Fibroblast of lung (primary cell): ENCODE data around the gene EPO. TPM values are rescaled to one million over a fixed set of nuclear protein-coding genes. Genes with fewer than 3 reads are reported as not detected.

ENCODE experiments used
- DNase-seq, 2 donors: peaks; one replicate each; pipeline versions ENCODE4 v3.0.0 to v3.0.0-alpha.2; 2010; ENCODE audit warnings: low read depth in 2 of 2
- H2AFZ ChIP-seq: 2 replicates; pipeline ENCODE4 v1.5.1; 2012; ENCODE audit warnings: low read length, control low read depth, inconsistent platforms
- H3K27ac ChIP-seq: 2 replicates; pipeline ENCODE4 v1.5.1; 2011; ENCODE audit warnings: low read length, control low read depth; ENCODE audit not compliant: insufficient read depth
- H3K27me3 ChIP-seq: 2 replicates; pipeline ENCODE4 v1.5.1; 2011; ENCODE audit warnings: mild to moderate bottlenecking, low read length; ENCODE audit not compliant: control insufficient read depth, insufficient read depth
- H3K36me3 ChIP-seq: 2 replicates; pipeline ENCODE4 v1.5.1; 2011; ENCODE audit warnings: low read length; ENCODE audit not compliant: control insufficient read depth, insufficient read depth
- H3K4me1 ChIP-seq: 2 replicates; pipeline ENCODE4 v1.5.1; 2011; ENCODE audit warnings: low read length; ENCODE audit not compliant: control insufficient read depth, insufficient read depth; ENCODE audit errors: extremely low read depth
- H3K4me2 ChIP-seq: 2 replicates; pipeline ENCODE4 v1.5.1; 2011; ENCODE audit warnings: low read length, control low read depth; ENCODE audit not compliant: insufficient read depth; ENCODE audit errors: extremely low read depth
- H3K4me3 ChIP-seq, 4 experiments: fragments of 200-600 bp in 1 of 4; sonication (generic) in 1 of 4; replicated peaks in 1 of 4; 2 replicates each; pipeline ENCODE4 v1.5.1; 2011 to 2016; ENCODE audit warnings: low read length in 4 of 4, low read depth in 3 of 4, mild to moderate bottlenecking in 3 of 4, control low read depth in 2 of 4, inconsistent platforms in 1 of 4, mixed read lengths in 1 of 4; ENCODE audit not compliant: insufficient read depth in 1 of 4; ENCODE audit errors: control extremely low read depth in 1 of 4
- H3K79me2 ChIP-seq: 2 replicates; pipeline ENCODE4 v1.5.1; 2012; ENCODE audit warnings: mild to moderate bottlenecking, low read length, inconsistent platforms; ENCODE audit not compliant: control insufficient read depth, insufficient read depth
- H3K9ac ChIP-seq: 2 replicates; pipeline ENCODE4 v1.5.1; 2011; ENCODE audit warnings: mild to moderate bottlenecking, low read length, control low read depth; ENCODE audit not compliant: insufficient read depth
- H3K9me3 ChIP-seq: 2 replicates; pipeline ENCODE4 v1.5.1; 2012; ENCODE audit warnings: low read depth, low read length; ENCODE audit not compliant: control insufficient read depth, insufficient read depth
- H4K20me1 ChIP-seq: 2 replicates; pipeline ENCODE4 v1.5.1; 2011; ENCODE audit warnings: low read length; ENCODE audit not compliant: control insufficient read depth, insufficient read depth; ENCODE audit errors: extremely low read depth
- EZH2 ChIP-seq: IDR thresholded peaks from 2 replicates; pipeline ENCODE4 v1.5.1; 2012; ENCODE audit warnings: low read length, control low read depth, mild to moderate bottlenecking; ENCODE audit errors: missing control alignments
- polyA plus RNA-seq, 2 donors: library from polyadenylated mRNA; depleted of rRNA in 1 of 2; stranded (reverse) in 1 of 2; unstranded in 1 of 2; fragments of >200 nt; gene quantifications; 2 replicates each; pipeline ENCODE4 v1.2.1, GENCODE V29; 2011 to 2012; ENCODE audit warnings: missing spikeins in 1 of 2
- total RNA-seq: library from RNA; depleted of rRNA; stranded (reverse); fragments of >200 nt; gene quantifications from 2 replicates; pipeline ENCODE4 v1.2.1, GENCODE V29; 2014
- TF ChIP-seq, protein P1 (sequence below), 2 donors: IDR thresholded peaks in 1 of 2; conservative IDR thresholded peaks in 1 of 2; 1 replicate in 1 of 2; 2 replicates in 1 of 2; pipeline ENCODE4 v1.5.1; 2011 to 2012; ENCODE audit warnings: low read length in 2 of 2, control low read depth in 1 of 2, inconsistent platforms in 1 of 2, low read depth in 1 of 2, mild to moderate bottlenecking in 1 of 2

EPO gene
- total and polyA plus RNA-seq, 2 donors (not counting 1 experiment from before 2014, with no cell fraction given), result not detected

DNA sequence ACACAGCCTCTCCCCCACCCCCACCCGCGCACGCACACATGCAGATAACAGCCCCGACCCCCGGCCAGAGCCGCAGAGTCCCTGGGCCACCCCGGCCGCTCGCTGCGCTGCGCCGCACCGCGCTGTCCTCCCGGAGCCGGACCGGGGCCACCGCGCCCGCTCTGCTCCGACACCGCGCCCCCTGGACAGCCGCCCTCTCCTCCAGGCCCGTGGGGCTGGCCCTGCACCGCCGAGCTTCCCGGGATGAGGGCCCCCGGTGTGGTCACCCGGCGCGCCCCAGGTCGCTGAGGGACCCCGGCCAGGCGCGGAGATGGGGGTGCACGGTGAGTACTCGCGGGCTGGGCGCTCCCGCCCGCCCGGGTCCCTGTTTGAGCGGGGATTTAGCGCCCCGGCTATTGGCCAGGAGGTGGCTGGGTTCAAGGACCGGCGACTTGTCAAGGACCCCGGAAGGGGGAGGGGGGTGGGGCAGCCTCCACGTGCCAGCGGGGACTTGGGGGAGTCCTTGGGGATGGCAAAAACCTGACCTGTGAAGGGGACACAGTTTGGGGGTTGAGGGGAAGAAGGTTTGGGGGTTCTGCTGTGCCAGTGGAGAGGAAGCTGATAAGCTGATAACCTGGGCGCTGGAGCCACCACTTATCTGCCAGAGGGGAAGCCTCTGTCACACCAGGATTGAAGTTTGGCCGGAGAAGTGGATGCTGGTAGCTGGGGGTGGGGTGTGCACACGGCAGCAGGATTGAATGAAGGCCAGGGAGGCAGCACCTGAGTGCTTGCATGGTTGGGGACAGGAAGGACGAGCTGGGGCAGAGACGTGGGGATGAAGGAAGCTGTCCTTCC is 620 bp downstream of the EPO start:
- DNase-seq, result no peak
- Histone ChIP-seq H3K9ac (no peak overlapping the region), H3K4me2 (peak overlapping the region; percentile 25), H3K9me3 (no peaks in the 10 kb centered on the region), H3K4me1 (no peaks in the 10 kb centered on the region), H3K4me3 (peak overlapping the region in 1 of 4 experiments; percentile 25), H4K20me1 (no peaks in the 10 kb centered on the region), H3K27me3 (peaks cover 41% of the 10 kb centered on the region), H3K27ac (no peak overlapping the region), H3K36me3 (no peaks in the 10 kb centered on the region), H2AFZ (no peak overlapping the region), H3K79me2 (no peaks in the 10 kb centered on the region)
- TF ChIP-seq, protein P1, sequence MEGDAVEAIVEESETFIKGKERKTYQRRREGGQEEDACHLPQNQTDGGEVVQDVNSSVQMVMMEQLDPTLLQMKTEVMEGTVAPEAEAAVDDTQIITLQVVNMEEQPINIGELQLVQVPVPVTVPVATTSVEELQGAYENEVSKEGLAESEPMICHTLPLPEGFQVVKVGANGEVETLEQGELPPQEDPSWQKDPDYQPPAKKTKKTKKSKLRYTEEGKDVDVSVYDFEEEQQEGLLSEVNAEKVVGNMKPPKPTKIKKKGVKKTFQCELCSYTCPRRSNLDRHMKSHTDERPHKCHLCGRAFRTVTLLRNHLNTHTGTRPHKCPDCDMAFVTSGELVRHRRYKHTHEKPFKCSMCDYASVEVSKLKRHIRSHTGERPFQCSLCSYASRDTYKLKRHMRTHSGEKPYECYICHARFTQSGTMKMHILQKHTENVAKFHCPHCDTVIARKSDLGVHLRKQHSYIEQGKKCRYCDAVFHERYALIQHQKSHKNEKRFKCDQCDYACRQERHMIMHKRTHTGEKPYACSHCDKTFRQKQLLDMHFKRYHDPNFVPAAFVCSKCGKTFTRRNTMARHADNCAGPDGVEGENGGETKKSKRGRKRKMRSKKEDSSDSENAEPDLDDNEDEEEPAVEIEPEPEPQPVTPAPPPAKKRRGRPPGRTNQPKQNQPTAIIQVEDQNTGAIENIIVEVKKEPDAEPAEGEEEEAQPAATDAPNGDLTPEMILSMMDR (conservative IDR thresholded peaks at IDR 0.05 in 1 of 2, IDR thresholded peaks at IDR 0.05 in 1 of 2; ENCODE audit: low read depth in 1 of 2, low read length in 2 of 2), result no peak
- TF ChIP-seq EZH2, result peak; percentile 97

DNA sequence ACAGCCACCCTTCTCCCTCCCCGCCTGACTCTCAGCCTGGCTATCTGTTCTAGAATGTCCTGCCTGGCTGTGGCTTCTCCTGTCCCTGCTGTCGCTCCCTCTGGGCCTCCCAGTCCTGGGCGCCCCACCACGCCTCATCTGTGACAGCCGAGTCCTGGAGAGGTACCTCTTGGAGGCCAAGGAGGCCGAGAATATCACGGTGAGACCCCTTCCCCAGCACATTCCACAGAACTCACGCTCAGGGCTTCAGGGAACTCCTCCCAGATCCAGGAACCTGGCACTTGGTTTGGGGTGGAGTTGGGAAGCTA is 1.2 kb downstream of the EPO start:
- Histone ChIP-seq H3K4me2 (no peak overlapping the region), H3K27me3 (peaks cover 41% of the 10 kb centered on the region)

DNA sequence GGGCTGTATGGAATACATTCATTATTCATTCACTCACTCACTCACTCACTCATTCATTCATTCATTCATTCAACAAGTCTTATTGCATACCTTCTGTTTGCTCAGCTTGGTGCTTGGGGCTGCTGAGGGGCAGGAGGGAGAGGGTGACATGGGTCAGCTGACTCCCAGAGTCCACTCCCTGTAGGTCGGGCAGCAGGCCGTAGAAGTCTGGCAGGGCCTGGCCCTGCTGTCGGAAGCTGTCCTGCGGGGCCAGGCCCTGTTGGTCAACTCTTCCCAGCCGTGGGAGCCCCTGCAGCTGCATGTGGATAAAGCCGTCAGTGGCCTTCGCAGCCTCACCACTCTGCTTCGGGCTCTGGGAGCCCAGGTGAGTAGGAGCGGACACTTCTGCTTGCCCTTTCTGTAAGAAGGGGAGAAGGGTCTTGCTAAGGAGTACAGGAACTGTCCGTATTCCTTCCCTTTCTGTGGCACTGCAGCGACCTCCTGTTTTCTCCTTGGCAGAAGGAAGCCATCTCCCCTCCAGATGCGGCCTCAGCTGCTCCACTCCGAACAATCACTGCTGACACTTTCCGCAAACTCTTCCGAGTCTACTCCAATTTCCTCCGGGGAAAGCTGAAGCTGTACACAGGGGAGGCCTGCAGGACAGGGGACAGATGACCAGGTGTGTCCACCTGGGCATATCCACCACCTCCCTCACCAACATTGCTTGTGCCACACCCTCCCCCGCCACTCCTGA is 2.4 kb downstream of the EPO start:
- Histone ChIP-seq H3K79me2 (no peaks in the 10 kb centered on the region), H3K9ac (no peak overlapping the region), H3K36me3 (no peaks in the 10 kb centered on the region), H3K27ac (no peak overlapping the region), H4K20me1 (no peaks in the 10 kb centered on the region), H3K4me1 (peaks cover 4% of the 10 kb centered on the region), H3K4me3 (no peak overlapping the region), H3K9me3 (no peaks in the 10 kb centered on the region), H2AFZ (no peak overlapping the region), H3K27me3 (peaks cover 41% of the 10 kb centered on the region), H3K4me2 (no peak overlapping the region)
- no peak for DNase-seq
- TF ChIP-seq, protein P1 (conservative IDR thresholded peaks at IDR 0.05 in 1 of 2, IDR thresholded peaks at IDR 0.05 in 1 of 2; ENCODE audit: low read depth in 1 of 2, low read length in 2 of 2), result no peak
- TF ChIP-seq EZH2, result peak; percentile 54

More for the DNA sequence above, 1.2 kb downstream of the EPO start:
- no peaks in the 10 kb centered on the region for H3K9me3 ChIP-seq
- no peak overlapping the region for H3K27ac ChIP-seq
- H3K4me1 ChIP-seq, result peaks cover 4% of the 10 kb centered on the region
- no peak for DNase-seq
- no peak overlapping the region for H3K9ac ChIP-seq
- no peaks in the 10 kb centered on the region for H3K79me2 ChIP-seq
- H3K36me3 ChIP-seq, result no peaks in the 10 kb centered on the region
- no peak overlapping the region for H3K4me3 ChIP-seq
- TF ChIP-seq, protein P1 (conservative IDR thresholded peaks at IDR 0.05 in 1 of 2, IDR thresholded peaks at IDR 0.05 in 1 of 2; ENCODE audit: low read depth in 1 of 2, low read length in 2 of 2), result no peak
- peak; percentile 64 for TF ChIP-seq EZH2
- no peak overlapping the region for H2AFZ ChIP-seq
- no peaks in the 10 kb centered on the region for H4K20me1 ChIP-seq
